AG04449 (cell line): ENCODE results near the gene NKX2-8.
"Not testable (repeated sequence)": the region's sequence is repeated elsewhere in the genome, so short reads cannot be mapped to it uniquely, and the experiment has no call there.

Experiments
- CTCF ChIA-PET: fragments of 350-600 bp; formaldehyde crosslinking; extraction: SDS; loops from one replicate; lab custom pipeline; 2021; ENCODE audit warnings: antibody characterized with exemption; lab: Yijun Ruan, JAX
- POLR2A ChIA-PET: fragments of 400-600, 350-600 bp; formaldehyde crosslinking; extraction: SDS; loops from one replicate; lab custom pipeline; 2020; ENCODE audit warnings: antibody characterized with exemption, inconsistent platforms; lab: Yijun Ruan, JAX
- DNase-seq: peaks from one replicate; pipeline ENCODE4 v3.0.0-alpha.2; 2010; ENCODE audit warnings: low read depth, low spot score
- H3K4me3 ChIP-seq: 2 replicates; pipeline ENCODE4 v1.5.1; 2011; ENCODE audit warnings: low read depth, mild to moderate bottlenecking, control low read depth, low read length
- TF ChIP-seq, protein P1 (sequence below): IDR thresholded peaks from one replicate; pipeline ENCODE4 v1.5.1; 2011; ENCODE audit warnings: mild to moderate bottlenecking, moderate library complexity, low read length, control low read depth, inconsistent platforms; ENCODE audit not compliant: insufficient read depth; ENCODE audit errors: missing control alignments

Gene NKX2-8

DNA sequence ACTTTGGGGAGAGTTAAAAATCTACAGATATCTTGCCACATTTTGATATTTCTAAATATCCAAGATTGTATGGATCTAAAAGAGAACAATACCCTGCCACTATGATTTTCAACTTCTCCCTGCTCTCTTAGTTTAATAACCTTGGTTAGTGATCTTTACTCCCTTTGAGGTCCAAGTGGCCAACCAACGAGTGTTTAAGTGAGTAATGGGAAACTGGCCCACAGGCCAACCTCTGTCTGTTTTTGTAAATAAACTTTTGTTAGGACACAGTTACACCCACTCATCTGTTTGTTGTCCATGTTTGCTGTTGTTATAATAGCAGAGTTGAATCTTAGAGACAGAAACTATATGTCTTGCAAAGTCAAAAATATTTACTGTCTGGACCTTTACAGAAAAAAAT lies 31.5 kb downstream of the NKX2-8 start:
- TF ChIP-seq, protein P1, sequence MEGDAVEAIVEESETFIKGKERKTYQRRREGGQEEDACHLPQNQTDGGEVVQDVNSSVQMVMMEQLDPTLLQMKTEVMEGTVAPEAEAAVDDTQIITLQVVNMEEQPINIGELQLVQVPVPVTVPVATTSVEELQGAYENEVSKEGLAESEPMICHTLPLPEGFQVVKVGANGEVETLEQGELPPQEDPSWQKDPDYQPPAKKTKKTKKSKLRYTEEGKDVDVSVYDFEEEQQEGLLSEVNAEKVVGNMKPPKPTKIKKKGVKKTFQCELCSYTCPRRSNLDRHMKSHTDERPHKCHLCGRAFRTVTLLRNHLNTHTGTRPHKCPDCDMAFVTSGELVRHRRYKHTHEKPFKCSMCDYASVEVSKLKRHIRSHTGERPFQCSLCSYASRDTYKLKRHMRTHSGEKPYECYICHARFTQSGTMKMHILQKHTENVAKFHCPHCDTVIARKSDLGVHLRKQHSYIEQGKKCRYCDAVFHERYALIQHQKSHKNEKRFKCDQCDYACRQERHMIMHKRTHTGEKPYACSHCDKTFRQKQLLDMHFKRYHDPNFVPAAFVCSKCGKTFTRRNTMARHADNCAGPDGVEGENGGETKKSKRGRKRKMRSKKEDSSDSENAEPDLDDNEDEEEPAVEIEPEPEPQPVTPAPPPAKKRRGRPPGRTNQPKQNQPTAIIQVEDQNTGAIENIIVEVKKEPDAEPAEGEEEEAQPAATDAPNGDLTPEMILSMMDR: no peak
- ChIA-PET POLR2A (no interaction called here), CTCF (no interaction called here)
- DNase-seq: no peak
- H3K4me3 ChIP-seq: no peak overlapping the region

DNA sequence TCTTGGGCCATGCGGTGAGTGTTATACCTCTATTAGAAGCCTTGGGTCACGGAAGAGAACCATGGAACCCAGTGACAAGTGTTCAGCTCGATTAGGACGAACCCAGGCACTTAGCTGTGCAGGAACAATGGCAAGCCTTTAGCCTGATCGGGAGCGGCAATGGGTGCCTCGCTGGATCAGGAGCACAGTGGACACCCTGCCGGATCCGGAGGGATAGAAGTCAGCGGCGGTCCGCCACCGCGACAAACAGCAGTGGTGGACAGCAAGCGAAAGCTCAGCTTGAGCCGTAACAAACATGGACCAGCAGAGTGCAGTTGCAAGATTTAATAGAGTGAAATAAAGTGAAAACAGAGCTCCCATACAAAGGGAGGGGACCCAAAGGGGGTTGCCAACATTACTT lies 38.1 kb downstream of the NKX2-8 start:
- H3K4me3 ChIP-seq, POLR2A ChIA-PET, DNase-seq: not testable (repeated sequence)
- CTCF ChIA-PET: interaction anchor here (5.4 kb wide), 1 partner anchor 12 kb away, joined by 39 read pairs; no protein-coding TSS in a partner anchor

DNA sequence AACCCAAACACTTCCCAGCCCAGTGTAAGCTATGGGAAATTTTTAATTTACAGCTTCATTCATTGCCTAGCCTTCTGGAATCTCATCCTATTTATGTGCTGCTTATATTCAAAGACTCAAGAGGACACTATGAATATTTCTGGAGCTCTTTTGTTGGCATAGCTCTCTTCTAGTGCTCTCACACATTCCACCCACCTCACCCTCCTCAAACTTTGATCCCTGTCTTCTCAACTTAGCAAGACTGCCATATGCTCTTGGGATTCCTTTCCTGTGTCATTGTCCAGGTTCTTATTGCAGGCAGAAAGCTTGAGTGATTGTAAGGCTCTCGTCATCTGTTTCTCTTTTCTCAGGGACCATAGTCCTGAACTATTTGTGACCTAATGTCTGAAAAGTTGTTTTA lies 44.4 kb downstream of the NKX2-8 start:
- CTCF ChIA-PET: interaction anchor here (1.1 to 1.6 kb wide), 3 partner anchors 15 to 19 kb away, joined by 4 to 6 read pairs (median 4); no protein-coding TSS in a partner anchor
- DNase-seq: no peak

More for the DNA sequence above, 44.4 kb downstream of the NKX2-8 start:
- no peak overlapping the region for H3K4me3 ChIP-seq
- TF ChIP-seq, protein P1: no peak
- POLR2A ChIA-PET: no interaction called here
